Activated CD4-positive, alpha-beta T cell treated with anti-CD3 and anti-CD28 coated beads, Interleukin-2, amount 10 ng/mL, durations not matched to agents 7 days and 5 days (primary cell): Measurements from ENCODE around the gene RSPH6A. TPM values are rescaled to one million over a fixed set of nuclear protein-coding genes. Genes with fewer than 3 reads are reported as not detected.

Source experiments
- CTCF ChIA-PET: fragments of 350-600 bp; sonication (Branson Sonifier 250); formaldehyde crosslinking; loops from one replicate; lab custom pipeline; 2021; ENCODE audit warnings: antibody characterized with exemption; lab: Charles Lee
- POLR2A ChIA-PET: fragments of 350-600 bp; sonication (Branson Sonifier 250); formaldehyde crosslinking; loops from one replicate; lab custom pipeline; 2021; ENCODE audit warnings: antibody characterized with exemption; lab: Charles Lee
- DNase-seq: peaks from one replicate; pipeline ENCODE4 v3.0.0-alpha.2; 2020
- H3K27ac Mint-ChIP-seq: one replicate; pipeline ENCODE4 v1.8.0; 2021; ENCODE audit warnings: mild to moderate bottlenecking, moderate library complexity, mixed read lengths
- H3K27me3 Mint-ChIP-seq: one replicate; pipeline ENCODE4 v1.8.0; 2021; ENCODE audit warnings: mixed read lengths
- H3K36me3 Mint-ChIP-seq: one replicate; pipeline ENCODE4 v1.8.0; 2021; ENCODE audit warnings: low read depth, mixed read lengths
- H3K4me1 Mint-ChIP-seq: one replicate; pipeline ENCODE4 v1.8.0; 2021; ENCODE audit warnings: mixed read lengths
- H3K4me3 Mint-ChIP-seq: one replicate; pipeline ENCODE4 v1.8.0; 2021; ENCODE audit warnings: mild to moderate bottlenecking, moderate library complexity, mixed read lengths
- H3K9me3 Mint-ChIP-seq: one replicate; pipeline ENCODE4 v1.8.0; 2021; ENCODE audit warnings: mixed read lengths
- total RNA-seq, 2 experiments: library from RNA; stranded (reverse); gene quantifications; one replicate each; pipeline ENCODE4 v1.2.3, GENCODE V29; 2021

Gene RSPH6A
- total RNA-seq, 2 experiments from 2014 or later = 0.42 to 0.57 TPM

- Mint-ChIP-seq H3K9me3 (no peaks in the 10 kb centered on the region), H3K4me3 (no peak overlapping the region), H3K27me3 (no peaks in the 10 kb centered on the region), H3K4me1 (no peaks in the 10 kb centered on the region), H3K27ac (no peak overlapping the region), H3K36me3 (peaks cover 24% of the 10 kb centered on the region)
- ChIA-PET CTCF (interaction anchor here (1.0 to 1.6 kb wide), 4 partner anchors 9 to 24 kb away, joined by 3 to 4 read pairs (median 4); no protein-coding TSS in a partner anchor), POLR2A (no interaction called here)
- no peak for DNase-seq
Measured at GRCh38 chr19:45823182-45823581, 8.1 kb upstream of the RSPH6A start.

GRCh38 chr19:45822716-45823115 lies 7.6 kb upstream of the RSPH6A start:
- POLR2A ChIA-PET = no interaction called here
- H3K4me3 Mint-ChIP-seq = no peak overlapping the region

DNA sequence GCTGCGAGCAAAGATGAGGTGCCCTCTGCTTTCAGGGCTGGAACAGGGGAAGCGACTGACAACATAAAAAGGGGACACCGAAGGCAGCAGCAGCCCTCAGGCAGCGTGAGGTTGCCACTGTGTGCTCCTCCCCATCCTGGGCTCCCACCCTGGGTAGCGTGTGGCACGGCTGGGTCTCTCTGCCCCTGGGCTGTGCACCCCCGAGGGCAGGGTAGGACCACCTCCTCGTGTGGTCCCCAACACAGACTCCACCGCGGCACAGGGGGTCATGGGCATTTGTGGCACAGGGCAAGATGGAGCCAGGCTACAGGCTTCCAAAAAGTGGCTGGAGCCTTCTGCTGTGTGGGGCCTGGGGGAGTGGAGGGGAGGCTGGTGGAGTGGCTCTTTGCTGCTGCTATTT lies 6.5 kb upstream of the RSPH6A start:
- ChIA-PET CTCF (no interaction called here), POLR2A (no interaction called here)
- Mint-ChIP-seq H3K36me3 (peaks cover 14% of the 10 kb centered on the region), H3K4me1 (peaks cover 7% of the 10 kb centered on the region), H3K9me3 (no peaks in the 10 kb centered on the region), H3K27me3 (no peaks in the 10 kb centered on the region), H3K4me3 (no peak overlapping the region), H3K27ac (no peak overlapping the region)
- DNase-seq = no peak

More at GRCh38 chr19:45822716-45823115, 7.6 kb upstream of the RSPH6A start:
- Mint-ChIP-seq H3K27ac (no peak overlapping the region), H3K4me1 (no peaks in the 10 kb centered on the region), H3K36me3 (peaks cover 24% of the 10 kb centered on the region), H3K9me3 (no peaks in the 10 kb centered on the region), H3K27me3 (no peaks in the 10 kb centered on the region)
- no peak for DNase-seq
- CTCF ChIA-PET = interaction anchor here (1.0 to 1.6 kb wide), 3 partner anchors 10 to 23 kb away, joined by 3 to 4 read pairs (median 4); no protein-coding TSS in a partner anchor

- Mint-ChIP-seq H3K36me3 (peaks cover 11% of the 10 kb centered on the region), H3K4me3 (no peak overlapping the region), H3K9me3 (no peaks in the 10 kb centered on the region), H3K4me1 (peaks cover 7% of the 10 kb centered on the region), H3K27ac (no peak overlapping the region), H3K27me3 (no peaks in the 10 kb centered on the region)
- ChIA-PET CTCF (interaction anchor here (0.8 kb wide), 1 partner anchor 28 kb away, joined by 3 read pairs; no protein-coding TSS in a partner anchor), POLR2A (no interaction called here)
- no peak for DNase-seq
Measured at GRCh38 chr19:45821103-45821521, 6.0 kb upstream of the RSPH6A start.

DNA sequence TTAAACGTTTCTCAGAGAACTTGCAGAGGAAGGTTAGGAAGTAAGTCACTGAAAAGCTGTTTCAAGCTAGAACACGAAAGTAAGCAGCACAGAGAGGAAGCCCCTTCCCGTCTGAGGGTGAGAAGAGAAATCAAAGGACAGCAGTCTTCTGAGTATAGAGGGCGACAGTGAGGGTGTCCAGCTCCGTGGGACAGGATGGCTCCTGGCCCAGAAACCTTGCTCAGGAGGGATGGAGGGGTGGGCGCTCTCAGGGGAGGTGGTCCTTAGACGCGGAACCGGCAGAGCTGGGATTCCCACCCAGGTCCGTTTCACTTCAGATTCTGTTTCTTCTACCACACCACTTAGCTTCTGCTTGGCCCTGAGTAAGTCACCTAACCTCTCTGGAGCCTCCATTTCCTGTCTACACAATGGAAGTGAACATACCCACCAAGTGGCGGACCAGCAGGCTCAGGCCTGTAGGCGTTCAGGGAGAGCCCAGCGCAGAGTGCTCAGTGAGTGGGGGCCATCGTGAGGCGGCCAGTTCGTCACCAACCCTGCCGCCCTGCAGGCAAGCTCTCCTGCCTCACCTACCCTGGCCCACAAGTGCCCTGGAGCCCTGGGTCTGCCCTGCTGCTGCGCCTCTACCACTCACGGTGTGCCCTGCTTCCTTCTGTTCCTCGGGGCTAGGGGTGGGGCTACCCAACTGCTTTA lies 5.5 kb upstream of the RSPH6A start:
- no peak for DNase-seq
- Mint-ChIP-seq H3K27ac (no peak overlapping the region), H3K36me3 (peaks cover 8% of the 10 kb centered on the region), H3K9me3 (no peaks in the 10 kb centered on the region), H3K4me3 (no peak overlapping the region), H3K4me1 (peaks cover 7% of the 10 kb centered on the region), H3K27me3 (no peaks in the 10 kb centered on the region)
- ChIA-PET POLR2A (no interaction called here), CTCF (interaction anchor here (0.8 to 1.3 kb wide), 2 partner anchors 29 to 80 kb away, joined by 3 read pairs; no protein-coding TSS in a partner anchor)

- Mint-ChIP-seq H3K9me3 (no peaks in the 10 kb centered on the region), H3K36me3 (peaks cover 8% of the 10 kb centered on the region), H3K4me1 (peaks cover 7% of the 10 kb centered on the region), H3K27ac (peak overlapping the region; percentile 17), H3K27me3 (no peaks in the 10 kb centered on the region), H3K4me3 (no peak overlapping the region)
- ChIA-PET POLR2A (no interaction called here), CTCF (interaction anchor here (1.3 kb wide), 1 partner anchor 79 kb away, joined by 3 read pairs; no protein-coding TSS in a partner anchor)
- no peak for DNase-seq
Measured at GRCh38 chr19:45819769-45820168, 4.7 kb upstream of the RSPH6A start.

GRCh38 chr19:45817725-45818301 lies 2.7 kb upstream of the RSPH6A start:
- Mint-ChIP-seq H3K27ac (no peak overlapping the region), H3K4me1 (peaks cover 7% of the 10 kb centered on the region), H3K9me3 (no peaks in the 10 kb centered on the region), H3K27me3 (no peaks in the 10 kb centered on the region), H3K4me3 (no peak overlapping the region), H3K36me3 (peaks cover 3% of the 10 kb centered on the region)
- CTCF ChIA-PET = interaction anchor here (0.5 to 3.3 kb wide), 14 partner anchors 8 to 486 kb away, joined by 3 to 16 read pairs (median 4); partner anchors contain the start of genes IRF2BP1 and SIX5
- POLR2A ChIA-PET = interaction anchor here (0.7 kb wide), 1 partner anchor 1110 kb away, joined by 3 read pairs; no protein-coding TSS in a partner anchor
- DNase-seq = no peak

GRCh38 chr19:45817010-45817724 lies 2.1 kb upstream of the RSPH6A start:
- no peaks in the 10 kb centered on the region for H3K9me3 Mint-ChIP-seq
- CTCF ChIA-PET = interaction anchor here (0.5 to 3.3 kb wide), 39 partner anchors 9 to 485 kb away, joined by 3 to 16 read pairs (median 4); partner anchors contain the start of genes DMPK, DMWD, IRF2BP1 and PGLYRP1
- no peak overlapping the region for H3K4me3 Mint-ChIP-seq
- no peaks in the 10 kb centered on the region for H3K27me3 Mint-ChIP-seq
- H3K4me1 Mint-ChIP-seq = peaks cover 7% of the 10 kb centered on the region
- POLR2A ChIA-PET = interaction anchor here (0.5 kb wide), 1 partner anchor 101 kb away, joined by 3 read pairs; no protein-coding TSS in a partner anchor
- H3K36me3 Mint-ChIP-seq = peaks cover 3% of the 10 kb centered on the region
- DNase-seq = peak; percentile 97
- H3K27ac Mint-ChIP-seq = no peak overlapping the region

DNA sequence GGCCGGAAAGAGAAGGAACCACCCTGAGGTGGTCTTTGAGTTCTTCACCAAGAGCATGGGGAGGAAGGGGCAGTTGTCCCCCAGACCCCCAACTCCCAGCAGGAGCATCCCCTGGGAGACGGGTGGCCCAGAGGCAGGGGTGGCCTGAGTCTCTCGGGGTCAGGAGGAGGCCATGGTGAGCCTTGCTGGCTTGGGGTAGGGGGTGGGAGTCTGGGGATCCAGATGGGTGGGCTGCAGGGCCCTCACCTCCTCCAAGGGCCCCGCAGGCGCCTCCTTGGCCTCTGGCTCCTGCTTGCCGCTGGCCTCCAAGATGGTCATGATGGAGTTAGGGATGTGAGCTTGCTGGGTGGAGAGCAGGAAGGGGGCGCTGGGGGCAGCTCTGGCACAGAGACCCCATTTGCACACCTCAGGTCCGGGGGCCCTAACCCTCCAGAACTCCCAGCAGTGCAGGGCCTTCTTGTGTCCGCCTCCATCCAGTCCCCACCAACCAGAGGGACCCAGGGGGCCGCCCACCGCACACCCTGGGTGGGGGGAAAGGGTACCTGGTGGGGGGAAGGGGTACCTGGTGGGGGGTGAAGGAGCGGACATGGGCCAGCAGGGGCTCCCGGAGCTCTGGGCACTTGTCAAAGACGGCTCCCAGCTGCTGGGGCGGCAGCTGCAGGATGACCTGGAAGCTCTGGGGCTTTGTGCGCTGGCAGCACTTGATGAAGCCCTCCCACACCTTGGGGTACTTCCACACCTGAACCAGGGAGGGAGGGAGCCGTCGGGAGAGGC lies 1.3 kb upstream of the RSPH6A start:
- Mint-ChIP-seq H3K9me3 (no peaks in the 10 kb centered on the region), H3K4me3 (no peak overlapping the region), H3K27me3 (no peaks in the 10 kb centered on the region), H3K27ac (no peak overlapping the region), H3K4me1 (peaks cover 7% of the 10 kb centered on the region), H3K36me3 (peaks cover 3% of the 10 kb centered on the region)
- DNase-seq = no peak
- ChIA-PET CTCF (interaction anchor here (0.6 to 3.3 kb wide), 34 partner anchors 8 to 483 kb away, joined by 3 to 16 read pairs (median 4); partner anchors contain the start of genes DMPK, DMWD, IRF2BP1 and PGLYRP1), POLR2A (interaction anchor here (0.5 kb wide), 1 partner anchor 101 kb away, joined by 3 read pairs; no protein-coding TSS in a partner anchor)

GRCh38 chr19:45815481-45816216 lies 541 bp upstream of the RSPH6A start:
- no peak for DNase-seq
- Mint-ChIP-seq H3K4me1 (peaks cover 7% of the 10 kb centered on the region), H3K27me3 (no peaks in the 10 kb centered on the region), H3K9me3 (no peaks in the 10 kb centered on the region), H3K36me3 (no peaks in the 10 kb centered on the region), H3K4me3 (no peak overlapping the region), H3K27ac (no peak overlapping the region)
- CTCF ChIA-PET = interaction anchor here (1.6 to 3.3 kb wide), 5 partner anchors 10 to 45 kb away, joined by 7 to 16 read pairs (median 9); no protein-coding TSS in a partner anchor
- POLR2A ChIA-PET = no interaction called here

DNA sequence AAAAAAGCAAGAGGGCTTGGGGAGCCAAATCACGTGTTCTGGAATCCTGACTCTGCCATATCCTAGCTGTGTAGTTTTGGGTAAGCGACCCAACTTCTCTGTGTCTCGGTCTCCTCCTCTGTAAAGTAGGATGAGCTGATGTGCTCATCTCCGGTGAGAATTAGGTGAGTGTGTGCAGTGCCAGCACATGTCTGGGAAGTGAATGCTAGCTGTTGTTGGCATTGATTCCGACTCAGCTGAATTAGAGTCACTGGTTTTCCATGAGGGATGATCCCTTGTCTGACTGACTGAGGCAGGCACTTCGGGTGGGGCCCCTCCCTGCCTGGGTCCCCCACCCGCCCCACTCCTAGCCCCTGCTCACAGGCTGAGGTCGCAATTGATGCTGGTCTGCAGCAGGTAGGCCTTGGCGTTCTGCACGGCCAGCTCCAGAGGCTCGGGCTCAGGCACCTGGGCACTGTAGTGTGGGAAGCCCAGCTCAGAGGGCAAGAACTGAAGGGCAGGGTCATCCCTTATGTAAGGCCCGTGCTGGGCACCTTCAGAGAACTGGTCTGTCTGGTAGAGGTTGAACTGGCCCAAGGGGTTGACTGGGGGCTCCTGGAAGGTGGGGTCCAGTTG lies 835 bp downstream of the RSPH6A start:
- Mint-ChIP-seq H3K4me1 (peaks cover 17% of the 10 kb centered on the region), H3K4me3 (no peak overlapping the region), H3K36me3 (no peaks in the 10 kb centered on the region), H3K27ac (no peak overlapping the region), H3K27me3 (no peaks in the 10 kb centered on the region), H3K9me3 (no peaks in the 10 kb centered on the region)
- DNase-seq = no peak
- CTCF ChIA-PET = interaction anchor here (1.1 to 1.9 kb wide), 2 partner anchors 29 to 50 kb away, joined by 3 to 6 read pairs; partner anchors contain the start of gene FOXA3
- POLR2A ChIA-PET = no interaction called here
